GM12878 (cell line): ENCODE data around the gene MACROD2.

ENCODE experiments used
- FOS ChIP-seq: IDR thresholded peaks from 3 replicates; pipeline ENCODE4 v1.6.1; 2011; ENCODE audit warnings: borderline replicate concordance; ENCODE audit not compliant: insufficient read length; ENCODE audit errors: extremely low read depth
- HDAC6 ChIP-seq: fragments of 200-600 bp; sonication (generic); IDR thresholded peaks from one replicate; pipeline ENCODE4 v1.8.0; 2017; ENCODE audit warnings: antibody characterized with exemption; ENCODE audit not compliant: unreplicated experiment
- MEF2A ChIP-seq: IDR thresholded peaks from 2 replicates; pipeline ENCODE4 v1.6.1; 2011; ENCODE audit warnings: low read depth, mild to moderate bottlenecking, low read length, moderate library complexity; ENCODE audit not compliant: insufficient read depth
- NFYB ChIP-seq: IDR thresholded peaks from 2 replicates; pipeline ENCODE4 v1.6.1; 2011; ENCODE audit warnings: low read depth, mild to moderate bottlenecking, low read length, improper control_type of control experiment, moderate library complexity; ENCODE audit not compliant: insufficient read depth
- POLR2AphosphoS2 ChIP-seq: IDR thresholded peaks from 2 replicates; pipeline ENCODE4 v1.6.1; 2011; ENCODE audit warnings: low read depth, mild to moderate bottlenecking, low read length, improper control_type of control experiment, moderate library complexity
- SIX5 ChIP-seq: IDR thresholded peaks from 2 replicates; pipeline ENCODE4 v1.6.1; 2011; ENCODE audit warnings: mild to moderate bottlenecking, low read depth, low read length, moderate library complexity; ENCODE audit not compliant: severe bottlenecking
- SUPT20H ChIP-seq: IDR thresholded peaks from 2 replicates; pipeline ENCODE4 v1.6.1; 2011; ENCODE audit warnings: low read depth, mild to moderate bottlenecking, low read length, moderate library complexity, borderline replicate concordance; ENCODE audit not compliant: control insufficient read depth
- ZNF274 ChIP-seq: IDR thresholded peaks from one replicate; pipeline ENCODE4 v1.8.0; 2011; ENCODE audit not compliant: insufficient read length, insufficient read depth
- TF ChIP-seq, protein P1 (sequence below), 3 experiments: IDR thresholded peaks in 2 of 3; conservative IDR thresholded peaks in 1 of 3; 2 replicates each; pipeline ENCODE4 v1.5.1; 2011; ENCODE audit warnings: low read depth in 3 of 3, low read length in 3 of 3, mild to moderate bottlenecking in 3 of 3, control low read depth in 2 of 3, moderate library complexity in 2 of 3, inconsistent platforms in 1 of 3, mixed read lengths in 1 of 3; ENCODE audit not compliant: control insufficient read depth in 2 of 3, insufficient read depth in 1 of 3; ENCODE audit errors: extremely low read depth in 1 of 3
- TF ChIP-seq, protein P2 (sequence below): IDR thresholded peaks from 2 replicates; pipeline ENCODE4 v1.6.1; 2011; ENCODE audit warnings: low read depth, low read length, improper control_type of control experiment, borderline replicate concordance
- TF ChIP-seq, protein P3 (sequence below): fragments of 450-650 bp; IDR thresholded peaks from 2 replicates; pipeline ENCODE4 v1.6.1; 2017; ENCODE audit warnings: mild to moderate bottlenecking, moderate library complexity
- TF ChIP-seq, protein P4 (sequence below): fragments of 450-650 bp; IDR thresholded peaks from 2 replicates; pipeline ENCODE4 v1.6.1; 2017; ENCODE audit warnings: mild to moderate bottlenecking

DNA sequence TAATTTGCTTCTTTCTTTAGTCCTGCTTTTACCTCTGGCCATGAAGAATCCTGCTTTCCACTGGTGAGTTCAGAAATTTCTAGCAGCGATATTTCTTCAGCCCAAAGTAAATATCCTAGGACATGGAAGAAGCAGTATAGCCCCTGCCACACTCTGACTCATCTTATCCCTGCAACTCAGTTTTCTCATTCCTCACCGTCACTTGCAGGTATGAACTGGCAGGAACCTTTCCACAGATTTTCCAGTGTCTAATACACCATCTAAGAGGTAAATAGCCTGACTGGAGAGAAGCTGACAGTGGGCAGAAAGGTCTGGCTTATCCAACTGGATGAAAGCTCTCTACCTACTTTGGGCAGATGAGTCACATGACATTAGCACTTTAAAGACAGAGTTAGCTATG, 1158.8 kb downstream of the MACROD2 start:
- TF ChIP-seq, protein P1, sequence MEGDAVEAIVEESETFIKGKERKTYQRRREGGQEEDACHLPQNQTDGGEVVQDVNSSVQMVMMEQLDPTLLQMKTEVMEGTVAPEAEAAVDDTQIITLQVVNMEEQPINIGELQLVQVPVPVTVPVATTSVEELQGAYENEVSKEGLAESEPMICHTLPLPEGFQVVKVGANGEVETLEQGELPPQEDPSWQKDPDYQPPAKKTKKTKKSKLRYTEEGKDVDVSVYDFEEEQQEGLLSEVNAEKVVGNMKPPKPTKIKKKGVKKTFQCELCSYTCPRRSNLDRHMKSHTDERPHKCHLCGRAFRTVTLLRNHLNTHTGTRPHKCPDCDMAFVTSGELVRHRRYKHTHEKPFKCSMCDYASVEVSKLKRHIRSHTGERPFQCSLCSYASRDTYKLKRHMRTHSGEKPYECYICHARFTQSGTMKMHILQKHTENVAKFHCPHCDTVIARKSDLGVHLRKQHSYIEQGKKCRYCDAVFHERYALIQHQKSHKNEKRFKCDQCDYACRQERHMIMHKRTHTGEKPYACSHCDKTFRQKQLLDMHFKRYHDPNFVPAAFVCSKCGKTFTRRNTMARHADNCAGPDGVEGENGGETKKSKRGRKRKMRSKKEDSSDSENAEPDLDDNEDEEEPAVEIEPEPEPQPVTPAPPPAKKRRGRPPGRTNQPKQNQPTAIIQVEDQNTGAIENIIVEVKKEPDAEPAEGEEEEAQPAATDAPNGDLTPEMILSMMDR (IDR thresholded peaks at IDR 0.05 in 2 of 3, conservative IDR thresholded peaks at IDR 0.05 in 1 of 3; ENCODE audit: control insufficient read depth in 2 of 3, extremely low read depth in 1 of 3, insufficient read depth in 1 of 3, low read depth in 3 of 3, low read length in 3 of 3) = no peak
- TF ChIP-seq MEF2A = no peak
- TF ChIP-seq, protein P2, sequence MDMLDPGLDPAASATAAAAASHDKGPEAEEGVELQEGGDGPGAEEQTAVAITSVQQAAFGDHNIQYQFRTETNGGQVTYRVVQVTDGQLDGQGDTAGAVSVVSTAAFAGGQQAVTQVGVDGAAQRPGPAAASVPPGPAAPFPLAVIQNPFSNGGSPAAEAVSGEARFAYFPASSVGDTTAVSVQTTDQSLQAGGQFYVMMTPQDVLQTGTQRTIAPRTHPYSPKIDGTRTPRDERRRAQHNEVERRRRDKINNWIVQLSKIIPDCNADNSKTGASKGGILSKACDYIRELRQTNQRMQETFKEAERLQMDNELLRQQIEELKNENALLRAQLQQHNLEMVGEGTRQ = no peak
- TF ChIP-seq, protein P3, sequence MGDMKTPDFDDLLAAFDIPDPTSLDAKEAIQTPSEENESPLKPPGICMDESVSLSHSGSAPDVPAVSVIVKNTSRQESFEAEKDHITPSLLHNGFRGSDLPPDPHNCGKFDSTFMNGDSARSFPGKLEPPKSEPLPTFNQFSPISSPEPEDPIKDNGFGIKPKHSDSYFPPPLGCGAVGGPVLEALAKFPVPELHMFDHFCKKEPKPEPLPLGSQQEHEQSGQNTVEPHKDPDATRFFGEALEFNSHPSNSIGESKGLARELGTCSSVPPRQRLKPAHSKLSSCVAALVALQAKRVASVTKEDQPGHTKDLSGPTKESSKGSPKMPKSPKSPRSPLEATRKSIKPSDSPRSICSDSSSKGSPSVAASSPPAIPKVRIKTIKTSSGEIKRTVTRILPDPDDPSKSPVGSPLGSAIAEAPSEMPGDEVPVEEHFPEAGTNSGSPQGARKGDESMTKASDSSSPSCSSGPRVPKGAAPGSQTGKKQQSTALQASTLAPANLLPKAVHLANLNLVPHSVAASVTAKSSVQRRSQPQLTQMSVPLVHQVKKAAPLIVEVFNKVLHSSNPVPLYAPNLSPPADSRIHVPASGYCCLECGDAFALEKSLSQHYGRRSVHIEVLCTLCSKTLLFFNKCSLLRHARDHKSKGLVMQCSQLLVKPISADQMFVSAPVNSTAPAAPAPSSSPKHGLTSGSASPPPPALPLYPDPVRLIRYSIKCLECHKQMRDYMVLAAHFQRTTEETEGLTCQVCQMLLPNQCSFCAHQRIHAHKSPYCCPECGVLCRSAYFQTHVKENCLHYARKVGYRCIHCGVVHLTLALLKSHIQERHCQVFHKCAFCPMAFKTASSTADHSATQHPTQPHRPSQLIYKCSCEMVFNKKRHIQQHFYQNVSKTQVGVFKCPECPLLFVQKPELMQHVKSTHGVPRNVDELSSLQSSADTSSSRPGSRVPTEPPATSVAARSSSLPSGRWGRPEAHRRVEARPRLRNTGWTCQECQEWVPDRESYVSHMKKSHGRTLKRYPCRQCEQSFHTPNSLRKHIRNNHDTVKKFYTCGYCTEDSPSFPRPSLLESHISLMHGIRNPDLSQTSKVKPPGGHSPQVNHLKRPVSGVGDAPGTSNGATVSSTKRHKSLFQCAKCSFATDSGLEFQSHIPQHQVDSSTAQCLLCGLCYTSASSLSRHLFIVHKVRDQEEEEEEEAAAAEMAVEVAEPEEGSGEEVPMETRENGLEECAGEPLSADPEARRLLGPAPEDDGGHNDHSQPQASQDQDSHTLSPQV = no peak
- TF ChIP-seq SUPT20H = no peak
- no peak for TF ChIP-seq NFYB
- no peak for TF ChIP-seq FOS
- TF ChIP-seq SIX5 = no peak
- TF ChIP-seq, protein P4, sequence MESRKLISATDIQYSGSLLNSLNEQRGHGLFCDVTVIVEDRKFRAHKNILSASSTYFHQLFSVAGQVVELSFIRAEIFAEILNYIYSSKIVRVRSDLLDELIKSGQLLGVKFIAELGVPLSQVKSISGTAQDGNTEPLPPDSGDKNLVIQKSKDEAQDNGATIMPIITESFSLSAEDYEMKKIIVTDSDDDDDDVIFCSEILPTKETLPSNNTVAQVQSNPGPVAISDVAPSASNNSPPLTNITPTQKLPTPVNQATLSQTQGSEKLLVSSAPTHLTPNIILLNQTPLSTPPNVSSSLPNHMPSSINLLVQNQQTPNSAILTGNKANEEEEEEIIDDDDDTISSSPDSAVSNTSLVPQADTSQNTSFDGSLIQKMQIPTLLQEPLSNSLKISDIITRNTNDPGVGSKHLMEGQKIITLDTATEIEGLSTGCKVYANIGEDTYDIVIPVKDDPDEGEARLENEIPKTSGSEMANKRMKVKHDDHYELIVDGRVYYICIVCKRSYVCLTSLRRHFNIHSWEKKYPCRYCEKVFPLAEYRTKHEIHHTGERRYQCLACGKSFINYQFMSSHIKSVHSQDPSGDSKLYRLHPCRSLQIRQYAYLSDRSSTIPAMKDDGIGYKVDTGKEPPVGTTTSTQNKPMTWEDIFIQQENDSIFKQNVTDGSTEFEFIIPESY = no peak
- TF ChIP-seq ZNF274 = no peak
- no peak for TF ChIP-seq POLR2AphosphoS2
- no peak for TF ChIP-seq HDAC6
